Neural cell (in vitro differentiated cells): ENCODE data around the gene EFCAB6.

Experiments used
- EP300 ChIP-seq: fragments of 450-650 bp; conservative IDR thresholded peaks from 2 replicates; pipeline ENCODE4 v1.6.1; 2014; ENCODE audit warnings: antibody characterized with exemption, mild to moderate bottlenecking, moderate library complexity; ENCODE audit not compliant: poor library complexity, severe bottlenecking
- EZH2 ChIP-seq: fragments of 200-600, 300-800 bp; shearing (Covaris generic), sonication (generic); IDR thresholded peaks from 2 replicates; pipeline ENCODE4 v1.6.1; 2014; ENCODE audit warnings: antibody characterized with exemption, low read length, borderline replicate concordance, mild to moderate bottlenecking; ENCODE audit not compliant: insufficient read depth, poor library complexity, severe bottlenecking
- POLR2AphosphoS5 ChIP-seq: IDR thresholded peaks from 2 replicates; pipeline ENCODE4 v1.6.1; 2012
- RAD21 ChIP-seq: fragments of 450-650 bp; conservative IDR thresholded peaks from 2 replicates; pipeline ENCODE4 v1.6.1; 2014; ENCODE audit warnings: antibody characterized with exemption, mild to moderate bottlenecking, moderate library complexity
- SMC3 ChIP-seq: fragments of 450-650 bp; conservative IDR thresholded peaks from 2 replicates; pipeline ENCODE4 v1.6.1; 2014; ENCODE audit warnings: antibody characterized with exemption, mild to moderate bottlenecking, moderate library complexity; ENCODE audit not compliant: poor library complexity
- TAF1 ChIP-seq: IDR thresholded peaks from 2 replicates; pipeline ENCODE4 v1.6.1; 2012; ENCODE audit warnings: low read depth
- TF ChIP-seq, protein P1 (sequence below): fragments of 450-650 bp; IDR thresholded peaks from 2 replicates; pipeline ENCODE4 v1.5.1; 2014; ENCODE audit warnings: antibody characterized with exemption, mild to moderate bottlenecking, moderate library complexity; ENCODE audit not compliant: poor library complexity, severe bottlenecking
- TF ChIP-seq, protein P2 (sequence below): IDR thresholded peaks from 2 replicates; pipeline ENCODE4 v1.6.1; 2012; ENCODE audit warnings: borderline replicate concordance

DNA sequence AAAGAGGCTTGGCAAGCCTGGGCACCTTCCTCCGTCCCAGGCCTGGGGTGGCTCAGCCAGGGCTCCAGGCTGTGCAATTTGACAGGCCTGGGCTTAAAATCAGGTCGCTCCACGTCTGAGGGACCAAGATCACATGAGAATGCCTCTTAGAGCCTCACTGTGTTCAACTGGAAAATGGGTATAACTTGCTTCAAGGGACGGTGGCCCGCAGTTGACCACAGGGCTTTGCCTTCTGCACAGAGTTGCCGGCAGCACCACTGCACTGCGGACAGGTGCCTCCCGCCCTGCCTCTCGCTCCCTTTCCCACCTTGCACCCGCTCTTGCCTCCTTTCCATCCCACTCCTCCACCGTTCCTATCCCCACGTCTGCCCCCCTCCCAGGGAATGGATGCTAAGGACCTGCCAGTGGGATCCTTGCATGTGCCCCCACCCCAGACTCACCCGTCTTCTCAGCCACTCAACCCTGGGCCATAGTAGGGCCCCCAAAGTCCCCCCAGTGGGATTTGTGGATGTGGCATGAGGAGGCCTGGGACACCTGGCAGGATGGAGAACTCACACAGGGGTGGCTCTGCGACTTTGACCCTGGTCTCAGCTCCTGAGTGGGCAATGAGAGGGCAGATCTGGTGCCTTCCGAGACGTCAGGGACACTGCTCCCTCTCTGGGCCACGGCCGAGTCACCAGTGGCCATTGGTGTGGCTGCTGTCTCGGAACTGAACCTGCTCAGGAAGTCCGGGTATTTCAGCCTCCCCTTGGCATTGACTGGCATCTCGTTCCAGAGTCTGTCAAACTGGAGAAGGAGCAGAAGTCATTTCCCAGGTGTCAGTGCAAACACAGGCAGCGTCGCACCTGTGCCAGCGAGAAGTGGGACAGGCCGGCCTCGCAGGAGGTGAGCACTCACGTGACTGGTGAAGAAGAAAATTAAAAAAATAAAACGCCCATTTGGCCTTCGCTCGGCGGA is 272.3 kb downstream of the EFCAB6 start:
- no peak for TF ChIP-seq POLR2AphosphoS5
- TF ChIP-seq EZH2, result no peak
- TF ChIP-seq, protein P1, sequence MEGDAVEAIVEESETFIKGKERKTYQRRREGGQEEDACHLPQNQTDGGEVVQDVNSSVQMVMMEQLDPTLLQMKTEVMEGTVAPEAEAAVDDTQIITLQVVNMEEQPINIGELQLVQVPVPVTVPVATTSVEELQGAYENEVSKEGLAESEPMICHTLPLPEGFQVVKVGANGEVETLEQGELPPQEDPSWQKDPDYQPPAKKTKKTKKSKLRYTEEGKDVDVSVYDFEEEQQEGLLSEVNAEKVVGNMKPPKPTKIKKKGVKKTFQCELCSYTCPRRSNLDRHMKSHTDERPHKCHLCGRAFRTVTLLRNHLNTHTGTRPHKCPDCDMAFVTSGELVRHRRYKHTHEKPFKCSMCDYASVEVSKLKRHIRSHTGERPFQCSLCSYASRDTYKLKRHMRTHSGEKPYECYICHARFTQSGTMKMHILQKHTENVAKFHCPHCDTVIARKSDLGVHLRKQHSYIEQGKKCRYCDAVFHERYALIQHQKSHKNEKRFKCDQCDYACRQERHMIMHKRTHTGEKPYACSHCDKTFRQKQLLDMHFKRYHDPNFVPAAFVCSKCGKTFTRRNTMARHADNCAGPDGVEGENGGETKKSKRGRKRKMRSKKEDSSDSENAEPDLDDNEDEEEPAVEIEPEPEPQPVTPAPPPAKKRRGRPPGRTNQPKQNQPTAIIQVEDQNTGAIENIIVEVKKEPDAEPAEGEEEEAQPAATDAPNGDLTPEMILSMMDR, result no peak
- no peak for TF ChIP-seq TAF1
- TF ChIP-seq, protein P2, sequence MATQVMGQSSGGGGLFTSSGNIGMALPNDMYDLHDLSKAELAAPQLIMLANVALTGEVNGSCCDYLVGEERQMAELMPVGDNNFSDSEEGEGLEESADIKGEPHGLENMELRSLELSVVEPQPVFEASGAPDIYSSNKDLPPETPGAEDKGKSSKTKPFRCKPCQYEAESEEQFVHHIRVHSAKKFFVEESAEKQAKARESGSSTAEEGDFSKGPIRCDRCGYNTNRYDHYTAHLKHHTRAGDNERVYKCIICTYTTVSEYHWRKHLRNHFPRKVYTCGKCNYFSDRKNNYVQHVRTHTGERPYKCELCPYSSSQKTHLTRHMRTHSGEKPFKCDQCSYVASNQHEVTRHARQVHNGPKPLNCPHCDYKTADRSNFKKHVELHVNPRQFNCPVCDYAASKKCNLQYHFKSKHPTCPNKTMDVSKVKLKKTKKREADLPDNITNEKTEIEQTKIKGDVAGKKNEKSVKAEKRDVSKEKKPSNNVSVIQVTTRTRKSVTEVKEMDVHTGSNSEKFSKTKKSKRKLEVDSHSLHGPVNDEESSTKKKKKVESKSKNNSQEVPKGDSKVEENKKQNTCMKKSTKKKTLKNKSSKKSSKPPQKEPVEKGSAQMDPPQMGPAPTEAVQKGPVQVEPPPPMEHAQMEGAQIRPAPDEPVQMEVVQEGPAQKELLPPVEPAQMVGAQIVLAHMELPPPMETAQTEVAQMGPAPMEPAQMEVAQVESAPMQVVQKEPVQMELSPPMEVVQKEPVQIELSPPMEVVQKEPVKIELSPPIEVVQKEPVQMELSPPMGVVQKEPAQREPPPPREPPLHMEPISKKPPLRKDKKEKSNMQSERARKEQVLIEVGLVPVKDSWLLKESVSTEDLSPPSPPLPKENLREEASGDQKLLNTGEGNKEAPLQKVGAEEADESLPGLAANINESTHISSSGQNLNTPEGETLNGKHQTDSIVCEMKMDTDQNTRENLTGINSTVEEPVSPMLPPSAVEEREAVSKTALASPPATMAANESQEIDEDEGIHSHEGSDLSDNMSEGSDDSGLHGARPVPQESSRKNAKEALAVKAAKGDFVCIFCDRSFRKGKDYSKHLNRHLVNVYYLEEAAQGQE, result no peak
- TF ChIP-seq EP300, result no peak
- TF ChIP-seq SMC3, result no peak
- TF ChIP-seq RAD21, result no peak
